ENCODE measurements around the gene RIMKLA.
A peak's percentile ranks its signal among the peaks of the same experiment; 100 is the strongest.

Gene RIMKLA, protein sequence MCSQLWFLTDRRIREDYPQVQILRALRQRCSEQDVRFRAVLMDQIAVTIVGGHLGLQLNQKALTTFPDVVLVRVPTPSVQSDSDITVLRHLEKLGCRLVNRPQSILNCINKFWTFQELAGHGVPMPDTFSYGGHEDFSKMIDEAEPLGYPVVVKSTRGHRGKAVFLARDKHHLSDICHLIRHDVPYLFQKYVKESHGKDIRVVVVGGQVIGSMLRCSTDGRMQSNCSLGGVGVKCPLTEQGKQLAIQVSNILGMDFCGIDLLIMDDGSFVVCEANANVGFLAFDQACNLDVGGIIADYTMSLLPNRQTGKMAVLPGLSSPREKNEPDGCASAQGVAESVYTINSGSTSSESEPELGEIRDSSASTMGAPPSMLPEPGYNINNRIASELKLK

GRCh38 chr1:42380586-42381279 is at the start of gene RIMKLA:
Gene RIMKLA, plus strand, starts transcription at chr1:42380792. Its CDS starts 143 bp downstream, at chr1:42380935.
- DNase-seq (ENCODE audit: extremely low read depth, low read depth): no peak
- TF ChIP-seq, protein P1, sequence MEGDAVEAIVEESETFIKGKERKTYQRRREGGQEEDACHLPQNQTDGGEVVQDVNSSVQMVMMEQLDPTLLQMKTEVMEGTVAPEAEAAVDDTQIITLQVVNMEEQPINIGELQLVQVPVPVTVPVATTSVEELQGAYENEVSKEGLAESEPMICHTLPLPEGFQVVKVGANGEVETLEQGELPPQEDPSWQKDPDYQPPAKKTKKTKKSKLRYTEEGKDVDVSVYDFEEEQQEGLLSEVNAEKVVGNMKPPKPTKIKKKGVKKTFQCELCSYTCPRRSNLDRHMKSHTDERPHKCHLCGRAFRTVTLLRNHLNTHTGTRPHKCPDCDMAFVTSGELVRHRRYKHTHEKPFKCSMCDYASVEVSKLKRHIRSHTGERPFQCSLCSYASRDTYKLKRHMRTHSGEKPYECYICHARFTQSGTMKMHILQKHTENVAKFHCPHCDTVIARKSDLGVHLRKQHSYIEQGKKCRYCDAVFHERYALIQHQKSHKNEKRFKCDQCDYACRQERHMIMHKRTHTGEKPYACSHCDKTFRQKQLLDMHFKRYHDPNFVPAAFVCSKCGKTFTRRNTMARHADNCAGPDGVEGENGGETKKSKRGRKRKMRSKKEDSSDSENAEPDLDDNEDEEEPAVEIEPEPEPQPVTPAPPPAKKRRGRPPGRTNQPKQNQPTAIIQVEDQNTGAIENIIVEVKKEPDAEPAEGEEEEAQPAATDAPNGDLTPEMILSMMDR (IDR thresholded peaks at IDR 0.05; ENCODE audit: low read depth, low read length): no peak

DNA sequence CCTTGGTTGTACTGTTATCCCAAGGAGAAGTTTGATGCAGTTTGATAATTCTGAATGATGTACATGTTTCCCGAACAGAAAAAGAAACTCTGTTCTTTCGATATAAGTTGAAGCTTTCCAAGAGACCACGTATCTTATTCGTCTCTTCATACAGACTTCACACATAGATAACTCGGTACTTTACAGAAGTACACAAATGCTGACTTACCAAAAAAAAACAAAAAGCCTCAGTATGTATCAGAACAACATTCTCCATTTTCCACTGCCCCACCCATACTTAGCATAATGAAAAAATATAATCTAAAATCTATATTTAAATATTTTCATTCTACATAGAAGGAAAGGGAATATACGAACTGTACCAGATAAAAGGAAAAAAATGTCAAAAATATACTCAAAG is 47.7 kb upstream of the RIMKLA start:
- TF ChIP-seq, protein P1 (IDR thresholded peaks at IDR 0.05; ENCODE audit: low read depth, low read length): no peak
- no peak for DNase-seq (ENCODE audit: extremely low read depth, low read depth)

DNA sequence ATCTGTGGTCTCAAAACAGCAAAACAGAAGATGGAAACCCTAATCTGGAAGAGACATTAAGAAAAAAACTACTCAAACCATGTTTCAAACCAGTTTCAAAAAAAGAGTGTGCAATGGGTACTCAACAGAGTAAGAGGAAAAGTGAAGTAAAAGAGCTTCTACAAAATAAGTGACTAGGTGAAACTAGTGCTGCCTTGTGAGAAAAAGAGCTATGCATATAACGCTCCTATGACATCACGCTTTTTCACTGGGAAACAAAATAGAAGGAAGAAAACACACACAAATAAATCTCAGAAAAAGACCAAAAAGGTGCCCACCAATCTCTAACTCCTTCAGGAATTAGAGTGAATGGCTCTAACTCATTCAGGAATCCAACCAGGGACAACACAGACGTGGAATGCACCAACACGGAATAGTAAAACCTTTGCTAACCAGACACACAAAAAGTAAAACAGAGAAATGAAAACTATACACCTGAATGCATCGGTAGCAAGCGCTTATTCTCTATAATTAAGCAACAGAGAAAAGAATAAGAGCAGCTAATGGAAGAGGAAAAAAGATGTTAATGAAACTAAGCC is 46.8 kb upstream of the RIMKLA start:
- no peak for DNase-seq (ENCODE audit: extremely low read depth, low read depth)
- TF ChIP-seq, protein P1 (IDR thresholded peaks at IDR 0.05; ENCODE audit: low read depth, low read length): no peak

DNA sequence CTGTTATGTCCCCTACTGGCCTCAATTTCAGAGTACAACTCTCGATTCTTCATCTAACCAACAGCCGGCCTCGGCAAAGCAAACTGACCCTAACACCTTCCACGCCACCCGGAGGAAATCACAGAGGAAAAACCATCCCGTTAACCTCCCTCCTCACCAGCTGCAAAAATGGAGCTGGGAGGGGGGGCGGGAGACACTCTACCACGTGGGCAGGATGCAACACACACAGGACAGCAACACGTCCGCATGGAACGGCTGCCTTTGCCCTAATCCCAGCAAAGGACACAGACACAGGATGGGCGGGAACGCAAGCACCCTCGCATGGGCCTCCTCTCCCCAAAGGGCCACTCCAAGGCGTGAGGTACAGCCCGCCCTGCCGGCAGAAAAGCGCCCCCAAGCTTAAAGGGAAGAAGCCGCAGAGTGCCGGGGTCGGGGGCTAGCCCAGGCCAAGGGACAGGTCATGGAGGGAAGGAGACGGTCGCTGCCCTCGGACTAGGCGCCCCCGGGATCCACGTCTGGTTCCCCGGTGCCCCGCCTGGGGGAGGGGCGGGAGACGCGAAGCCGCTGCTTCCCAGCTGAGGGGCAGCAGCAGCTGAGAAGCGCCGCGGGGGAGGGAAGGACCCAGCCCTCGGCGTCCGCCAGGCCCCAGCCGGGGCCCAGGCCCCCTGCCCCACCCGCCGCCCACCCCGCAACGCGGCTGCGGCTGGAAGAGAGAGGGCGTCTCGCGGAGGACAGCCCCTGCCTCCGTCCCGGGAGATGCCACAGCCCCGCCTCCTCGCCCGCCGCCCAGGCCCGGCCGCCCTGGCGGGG is 46.1 kb upstream of the RIMKLA start:
- TF ChIP-seq, protein P1 (IDR thresholded peaks at IDR 0.05; ENCODE audit: low read depth, low read length): no peak
- no peak for DNase-seq (ENCODE audit: extremely low read depth, low read depth)

- TF ChIP-seq, protein P1 (IDR thresholded peaks at IDR 0.05; ENCODE audit: low read depth, low read length): no peak
- DNase-seq (ENCODE audit: extremely low read depth, low read depth): peak; percentile 92
Measured at GRCh38 chr1:42335050-42335808, 45.4 kb upstream of the RIMKLA start, which contains the start of gene FOXJ3. Gene FOXJ3, minus strand, starts transcription at chr1:42335235. Its CDS starts 24,142 bp downstream, at chr1:42311093.

DNA sequence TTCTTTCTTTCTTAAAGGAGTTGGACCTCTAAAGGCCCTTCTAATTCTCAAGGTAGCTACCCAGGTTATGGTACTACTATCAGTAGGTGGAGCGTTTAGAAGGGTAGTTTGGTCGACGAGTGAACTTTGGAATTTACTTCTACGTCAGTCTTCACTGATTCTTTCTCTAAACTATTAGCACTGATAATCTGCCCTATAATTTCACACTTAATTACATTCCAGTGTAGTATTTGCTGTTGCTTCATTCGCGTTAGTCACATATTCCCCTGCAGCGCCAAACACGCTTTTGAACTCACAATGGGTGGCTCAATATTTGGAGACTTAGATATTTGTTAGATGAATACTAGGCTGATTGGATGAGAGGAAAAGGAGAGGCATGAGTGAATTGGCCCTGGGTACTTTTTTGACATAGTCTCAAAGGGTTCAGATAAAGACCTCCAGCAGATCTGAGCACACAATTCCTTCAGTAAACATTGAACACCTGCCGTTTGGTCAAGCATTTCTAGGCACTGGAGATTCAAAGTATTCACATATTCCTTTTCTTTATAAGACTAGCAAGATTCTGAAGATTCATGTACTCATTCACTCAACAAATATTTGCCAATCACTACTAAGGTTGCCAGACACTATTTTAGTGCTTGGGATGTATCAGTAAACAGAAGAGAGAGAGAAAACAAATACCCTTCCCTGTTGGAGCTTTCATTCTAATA is 44.6 kb upstream of the RIMKLA start:
- TF ChIP-seq, protein P1 (IDR thresholded peaks at IDR 0.05; ENCODE audit: low read depth, low read length): no peak
- DNase-seq (ENCODE audit: extremely low read depth, low read depth): no peak
